Smooth muscle cell (in vitro differentiated cells): ENCODE data around the gene ZNF92. TPM values are rescaled to one million over a fixed set of nuclear protein-coding genes. Genes with fewer than 3 reads are reported as not detected.

Source experiments
- DNase-seq: peaks from one replicate; lab custom pipeline; 2025; ENCODE audit not compliant: unreplicated experiment; lab: John Stamatoyannopoulos, UW
- H2AFZ ChIP-seq: fragments of 200-600 bp; sonication (generic); 2 replicates; pipeline ENCODE4 v1.6.0; 2016; ENCODE audit warnings: antibody characterized with exemption, low read depth, mild to moderate bottlenecking
- H3F3A ChIP-seq: fragments of 200-600 bp; sonication (generic); 2 replicates; pipeline ENCODE4 v1.6.0; 2017; ENCODE audit warnings: antibody characterized with exemption, low read depth
- H3K27ac ChIP-seq: fragments of 200-600 bp; sonication (generic); 2 replicates; pipeline ENCODE4 v1.5.1; 2016; ENCODE audit warnings: low read depth, mild to moderate bottlenecking
- H3K27me3 ChIP-seq: fragments of 200-600 bp; sonication (generic); 2 replicates; pipeline ENCODE4 v1.6.1; 2016; ENCODE audit warnings: low read depth, mild to moderate bottlenecking
- H3K36me3 ChIP-seq: fragments of 200-600 bp; sonication (generic); 2 replicates; pipeline ENCODE4 v1.5.1; 2016; ENCODE audit warnings: low read depth
- H3K4me1 ChIP-seq: fragments of 200-600 bp; sonication (generic); 2 replicates; pipeline ENCODE4 v1.5.1; 2016; ENCODE audit warnings: low read depth
- H3K4me2 ChIP-seq: fragments of 200-600 bp; sonication (generic); 2 replicates; pipeline ENCODE4 v1.6.0; 2016; ENCODE audit warnings: mild to moderate bottlenecking
- H3K4me3 ChIP-seq: fragments of 200-600 bp; sonication (generic); 2 replicates; pipeline ENCODE4 v1.5.1; 2016; ENCODE audit warnings: mild to moderate bottlenecking
- H3K79me2 ChIP-seq: fragments of 200-600 bp; sonication (generic); 2 replicates; pipeline ENCODE4 v1.6.0; 2016; ENCODE audit warnings: low read depth, mild to moderate bottlenecking
- H3K9ac ChIP-seq: fragments of 200-600 bp; sonication (generic); 2 replicates; pipeline ENCODE4 v1.6.0; 2016; ENCODE audit warnings: low read depth
- H3K9me3 ChIP-seq: fragments of 200-600 bp; sonication (generic); replicated peaks from 2 replicates; pipeline ENCODE4 v1.5.1; 2016; ENCODE audit warnings: low read depth
- H4K20me1 ChIP-seq: fragments of 200-600 bp; sonication (generic); 2 replicates; pipeline ENCODE4 v1.6.0; 2016; ENCODE audit warnings: low read depth
- whole genome bisulfite sequencing: methylation state at CpG from one replicate; pipeline ENCODE4 v1.1.7; 2016; ENCODE audit warnings: low lambda C conversion rate; 5-methylcytosine and 5-hydroxymethylcytosine counted together
- polyA plus RNA-seq: library from polyadenylated mRNA; unstranded; fragments of >200 nt; fragmentation: Nextera tagmentation; extraction: Ambion mirVana; gene quantifications from 2 replicates; pipeline ENCODE4 v1.2.1, GENCODE V29; 2016
- total RNA-seq: library from RNA; depleted of rRNA; stranded (reverse); fragments of >200 nt; gene quantifications from 2 replicates; pipeline ENCODE4 v1.2.3, GENCODE V29; 2014
- TF ChIP-seq, protein P1 (sequence below): fragments of 200-600 bp; sonication (generic); IDR thresholded peaks from 2 replicates; pipeline ENCODE4 v1.5.1; 2017; ENCODE audit warnings: borderline replicate concordance, mild to moderate bottlenecking, antibody characterized with exemption; ENCODE audit not compliant: insufficient read depth, poor library complexity, severe bottlenecking

The ZNF92 gene
- 14.3 and 19.6 TPM in 2 replicates for total RNA-seq
- polyA plus RNA-seq, result 2.3 and 4.7 TPM in 2 replicates

DNA sequence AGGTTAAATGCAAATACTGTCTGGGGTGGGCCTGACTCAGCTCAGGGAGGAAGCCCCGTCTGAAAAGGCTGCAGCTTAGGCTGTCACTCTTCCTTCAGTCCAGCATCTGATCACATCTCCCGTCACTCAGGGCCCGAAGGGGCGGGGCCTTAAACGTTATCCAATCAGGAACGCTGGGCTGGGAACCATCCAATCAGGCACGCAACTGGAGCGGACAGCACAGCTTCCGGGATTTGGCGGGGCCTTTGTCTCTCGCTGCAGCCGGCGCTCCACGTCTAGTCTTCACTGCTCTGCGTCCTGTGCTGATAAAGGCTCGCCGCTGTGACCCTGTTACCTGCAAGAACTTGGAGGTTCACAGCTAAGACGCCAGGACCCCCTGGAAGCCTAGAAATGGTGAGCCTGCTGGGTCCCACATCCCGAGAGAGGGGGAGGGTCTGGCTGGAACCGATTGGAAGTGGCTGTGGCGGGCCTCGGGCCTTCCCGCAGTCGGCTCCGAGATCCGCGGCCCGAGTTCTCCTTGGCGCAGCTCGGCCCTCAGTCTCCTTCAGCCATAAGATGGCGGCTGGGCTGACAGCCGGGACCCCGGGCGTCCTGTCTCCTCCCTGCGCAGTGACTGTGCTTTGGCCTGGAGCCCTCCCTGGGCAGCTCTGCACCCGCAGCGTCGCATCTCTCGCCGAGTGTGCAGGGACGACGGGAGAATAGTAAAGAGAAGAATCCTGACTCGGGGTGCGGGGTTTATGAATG is at the start of gene ZNF92:
Gene ZNF92, plus strand, starts transcription at position 248 of the 744 bp plus-strand sequence. Its CDS starts 143 bp downstream, at position 391.
- Histone ChIP-seq H3K79me2 (peaks cover 43% of the 10 kb centered on the region), H3K9me3 (no peaks in the 10 kb centered on the region), H3K4me2 (peak within 1 kb of the TSS; percentile 90), H3F3A (no peaks in the 10 kb centered on the region), H2AFZ (peak within 1 kb of the TSS; percentile 85), H3K4me1 (no peaks in the 10 kb centered on the region), H3K36me3 (no peaks in the 10 kb centered on the region), H3K27me3 (no peaks in the 10 kb centered on the region), H4K20me1 (peaks cover 39% of the 10 kb centered on the region), H3K4me3 (peak within 1 kb of the TSS; percentile 70), H3K9ac (peak within 1 kb of the TSS; percentile 89), H3K27ac (peak within 1 kb of the TSS; percentile 82)
- DNase-seq, result peak; percentile 75
- whole genome bisulfite sequencing, result under 1% methylated on average over 44 of the region's 44 CpGs
- TF ChIP-seq, protein P1, sequence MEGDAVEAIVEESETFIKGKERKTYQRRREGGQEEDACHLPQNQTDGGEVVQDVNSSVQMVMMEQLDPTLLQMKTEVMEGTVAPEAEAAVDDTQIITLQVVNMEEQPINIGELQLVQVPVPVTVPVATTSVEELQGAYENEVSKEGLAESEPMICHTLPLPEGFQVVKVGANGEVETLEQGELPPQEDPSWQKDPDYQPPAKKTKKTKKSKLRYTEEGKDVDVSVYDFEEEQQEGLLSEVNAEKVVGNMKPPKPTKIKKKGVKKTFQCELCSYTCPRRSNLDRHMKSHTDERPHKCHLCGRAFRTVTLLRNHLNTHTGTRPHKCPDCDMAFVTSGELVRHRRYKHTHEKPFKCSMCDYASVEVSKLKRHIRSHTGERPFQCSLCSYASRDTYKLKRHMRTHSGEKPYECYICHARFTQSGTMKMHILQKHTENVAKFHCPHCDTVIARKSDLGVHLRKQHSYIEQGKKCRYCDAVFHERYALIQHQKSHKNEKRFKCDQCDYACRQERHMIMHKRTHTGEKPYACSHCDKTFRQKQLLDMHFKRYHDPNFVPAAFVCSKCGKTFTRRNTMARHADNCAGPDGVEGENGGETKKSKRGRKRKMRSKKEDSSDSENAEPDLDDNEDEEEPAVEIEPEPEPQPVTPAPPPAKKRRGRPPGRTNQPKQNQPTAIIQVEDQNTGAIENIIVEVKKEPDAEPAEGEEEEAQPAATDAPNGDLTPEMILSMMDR, result no peak

- H2AFZ ChIP-seq, result no peak overlapping the region
- H3K4me3 ChIP-seq, result no peak overlapping the region
- H3K4me2 ChIP-seq, result no peak overlapping the region
- no peaks in the 10 kb centered on the region for H3K9me3 ChIP-seq
- no peaks in the 10 kb centered on the region for H3K36me3 ChIP-seq
- 93% methylated on average over 5 of the region's 5 CpGs for WGBS
- DNase-seq, result no peak
- H3K79me2 ChIP-seq, result no peaks in the 10 kb centered on the region
- TF ChIP-seq, protein P1, result no peak
- H3K27me3 ChIP-seq, result no peaks in the 10 kb centered on the region
- H3K9ac ChIP-seq, result no peak overlapping the region
- no peak overlapping the region for H3K27ac ChIP-seq
- no peaks in the 10 kb centered on the region for H4K20me1 ChIP-seq
- H3F3A ChIP-seq, result no peaks in the 10 kb centered on the region
- H3K4me1 ChIP-seq, result no peaks in the 10 kb centered on the region
These were observed 47.7 kb upstream of the ZNF92 start for GRCh38 chr7:65325793-65326432.

- TF ChIP-seq, protein P1, result no peak
- H3K4me1 ChIP-seq, result no peaks in the 10 kb centered on the region
- no peaks in the 10 kb centered on the region for H4K20me1 ChIP-seq
- no peak overlapping the region for H3K9ac ChIP-seq
- H2AFZ ChIP-seq, result no peak overlapping the region
- no peaks in the 10 kb centered on the region for H3F3A ChIP-seq
- no peak overlapping the region for H3K4me2 ChIP-seq
- no peak for DNase-seq
- 86% methylated on average over 2 of the region's 2 CpGs for WGBS
- no peaks in the 10 kb centered on the region for H3K27me3 ChIP-seq
- no peaks in the 10 kb centered on the region for H3K79me2 ChIP-seq
- H3K27ac ChIP-seq, result no peak overlapping the region
- H3K9me3 ChIP-seq, result no peaks in the 10 kb centered on the region
- H3K36me3 ChIP-seq, result no peaks in the 10 kb centered on the region
- H3K4me3 ChIP-seq, result no peak overlapping the region
These were observed 35.3 kb upstream of the ZNF92 start for GRCh38 chr7:65338346-65338745.

GRCh38 chr7:65339257-65339656 is 34.4 kb upstream of the ZNF92 start:
- TF ChIP-seq, protein P1, result no peak
- H3K4me3 ChIP-seq, result no peak overlapping the region

More at GRCh38 chr7:65339257-65339656, 34.4 kb upstream of the ZNF92 start:
- Histone ChIP-seq H4K20me1 (no peaks in the 10 kb centered on the region), H3K9ac (no peak overlapping the region), H3K27ac (no peak overlapping the region), H3K79me2 (no peaks in the 10 kb centered on the region), H3K9me3 (no peaks in the 10 kb centered on the region), H3K36me3 (no peaks in the 10 kb centered on the region), H2AFZ (no peak overlapping the region), H3K4me1 (no peaks in the 10 kb centered on the region), H3F3A (no peaks in the 10 kb centered on the region), H3K27me3 (no peaks in the 10 kb centered on the region), H3K4me2 (no peak overlapping the region)
- no peak for DNase-seq
- 84% methylated on average over 3 of the region's 3 CpGs for WGBS
